IPS-18a (cell line): ENCODE measurements around the gene SLC1A3.
A peak's percentile ranks its signal among the peaks of the same experiment; 100 is the strongest.
"Not testable (repeated sequence)": the region's sequence is repeated elsewhere in the genome, so short reads cannot be mapped to it uniquely, and the experiment has no call there.

ENCODE experiments used
- H3K27ac ChIP-seq: one replicate; pipeline ENCODE4 v1.5.1; 2013; ENCODE audit warnings: low read length
- H3K27me3 ChIP-seq: one replicate; pipeline ENCODE4 v1.6.1; 2013; ENCODE audit warnings: mild to moderate bottlenecking, low read length; ENCODE audit not compliant: control insufficient read depth, insufficient read depth
- H3K36me3 ChIP-seq: one replicate; pipeline ENCODE4 v1.6.1; 2013; ENCODE audit warnings: low read depth, low read length; ENCODE audit not compliant: control insufficient read depth
- H3K4me1 ChIP-seq: one replicate; pipeline ENCODE4 v1.6.1; 2013; ENCODE audit warnings: low read depth, low read length; ENCODE audit not compliant: control insufficient read depth
- H3K4me3 ChIP-seq: one replicate; pipeline ENCODE4 v1.5.1; 2013; ENCODE audit warnings: low read length
- H3K9ac ChIP-seq: one replicate; pipeline ENCODE4 v1.6.1; 2013; ENCODE audit warnings: mild to moderate bottlenecking, low read length, moderate library complexity
- H3K9me3 ChIP-seq: one replicate; pipeline ENCODE4 v1.6.1; 2013; ENCODE audit warnings: low read depth, low read length; ENCODE audit not compliant: control insufficient read depth

SLC1A3 gene

GRCh38 chr5:36584009-36584875 lies 22.2 kb upstream of the SLC1A3 start:
- Histone ChIP-seq H3K9ac (no peak overlapping the region), H3K4me1 (no peaks in the 10 kb centered on the region), H3K27me3 (no peaks in the 10 kb centered on the region), H3K27ac (no peak overlapping the region), H3K9me3 (no peaks in the 10 kb centered on the region), H3K4me3 (no peak overlapping the region), H3K36me3 (no peaks in the 10 kb centered on the region)

GRCh38 chr5:36585701-36586100 lies 20.7 kb upstream of the SLC1A3 start:
- H3K27me3 ChIP-seq: no peaks in the 10 kb centered on the region
- no peak overlapping the region for H3K4me3 ChIP-seq
- H3K4me1 ChIP-seq: peaks cover 4% of the 10 kb centered on the region
- H3K27ac ChIP-seq: no peak overlapping the region
- H3K9ac ChIP-seq: no peak overlapping the region
- H3K9me3 ChIP-seq: no peaks in the 10 kb centered on the region
- H3K36me3 ChIP-seq: no peaks in the 10 kb centered on the region

- no peak overlapping the region for H3K27ac ChIP-seq
- no peaks in the 10 kb centered on the region for H3K9me3 ChIP-seq
- H3K4me1 ChIP-seq: peaks cover 14% of the 10 kb centered on the region
- H3K36me3 ChIP-seq: no peaks in the 10 kb centered on the region
- no peak overlapping the region for H3K4me3 ChIP-seq
- H3K9ac ChIP-seq: no peak overlapping the region
- H3K27me3 ChIP-seq: no peaks in the 10 kb centered on the region
Measured at GRCh38 chr5:36587354-36587753, 19.1 kb upstream of the SLC1A3 start.

- not testable (repeated sequence) for H3K27me3 ChIP-seq, H3K27ac ChIP-seq, H3K4me3 ChIP-seq, H3K36me3 ChIP-seq, H3K9ac ChIP-seq, H3K9me3 ChIP-seq
- H3K4me1 ChIP-seq: peaks cover 14% of the 10 kb centered on the region
Measured at GRCh38 chr5:36589735-36590134, 16.7 kb upstream of the SLC1A3 start.

DNA sequence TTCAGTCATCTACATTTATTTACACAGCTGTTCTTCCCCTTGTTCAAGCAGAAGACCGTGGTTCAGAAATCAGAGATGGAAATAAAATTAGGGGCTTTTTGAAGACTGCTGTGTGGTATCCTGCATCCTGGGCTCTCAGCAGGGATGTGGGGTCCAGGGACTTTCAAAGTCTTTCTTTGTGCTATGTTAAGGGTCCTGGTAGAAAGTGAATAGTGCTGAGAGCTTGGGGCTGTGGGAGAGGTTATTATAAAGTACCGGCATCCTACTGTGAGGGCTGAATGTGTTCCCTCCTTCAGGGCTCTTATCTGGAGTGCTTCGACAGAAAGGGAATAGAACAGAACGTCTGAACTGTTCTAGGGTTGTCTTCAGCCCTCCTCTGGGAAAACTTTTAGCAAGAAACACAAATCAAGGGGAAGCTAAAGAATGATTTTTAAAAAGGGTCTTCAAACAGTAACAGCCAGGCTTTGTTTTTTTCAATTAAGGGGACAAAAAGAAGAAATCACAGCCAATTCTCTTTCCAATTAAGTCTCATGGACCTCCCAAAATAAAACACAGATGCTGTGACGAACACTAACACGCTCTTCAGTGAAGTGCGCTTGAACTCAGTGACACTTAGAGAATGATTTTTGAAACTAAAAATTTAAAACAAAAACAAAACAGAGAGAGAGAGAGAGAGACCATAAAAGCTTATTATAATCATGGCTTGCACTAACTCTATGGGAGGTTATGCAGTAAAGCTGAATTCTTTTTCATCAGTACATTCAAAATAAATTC lies 15.7 kb upstream of the SLC1A3 start:
- no peak overlapping the region for H3K9ac ChIP-seq
- H3K27me3 ChIP-seq: no peaks in the 10 kb centered on the region
- no peaks in the 10 kb centered on the region for H3K9me3 ChIP-seq
- no peak overlapping the region for H3K27ac ChIP-seq
- H3K36me3 ChIP-seq: no peaks in the 10 kb centered on the region
- H3K4me3 ChIP-seq: peak overlapping the region; percentile 18
- H3K4me1 ChIP-seq: peaks cover 15% of the 10 kb centered on the region

DNA sequence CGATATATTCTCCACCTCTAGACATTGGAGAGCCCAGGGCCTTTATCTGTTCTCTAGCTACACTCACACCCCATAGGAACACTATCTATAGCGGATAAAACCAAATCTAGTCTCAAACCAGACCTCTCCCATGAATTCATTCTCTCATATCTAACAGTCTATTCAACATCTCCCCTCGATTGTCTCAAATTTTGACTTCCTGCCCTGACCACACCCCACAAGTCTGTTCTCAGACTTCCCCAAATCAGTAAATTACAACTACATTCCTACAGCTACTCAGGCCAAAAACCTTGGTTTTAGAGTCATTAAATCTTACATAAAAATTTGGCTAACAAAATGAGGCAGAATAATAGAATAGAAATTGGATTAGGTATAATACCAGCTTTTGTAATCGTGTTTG lies 12.5 kb upstream of the SLC1A3 start:
- Histone ChIP-seq H3K36me3 (no peaks in the 10 kb centered on the region), H3K4me3 (no peak overlapping the region), H3K9me3 (no peaks in the 10 kb centered on the region), H3K9ac (no peak overlapping the region), H3K27ac (no peak overlapping the region), H3K27me3 (no peaks in the 10 kb centered on the region), H3K4me1 (peaks cover 26% of the 10 kb centered on the region)

DNA sequence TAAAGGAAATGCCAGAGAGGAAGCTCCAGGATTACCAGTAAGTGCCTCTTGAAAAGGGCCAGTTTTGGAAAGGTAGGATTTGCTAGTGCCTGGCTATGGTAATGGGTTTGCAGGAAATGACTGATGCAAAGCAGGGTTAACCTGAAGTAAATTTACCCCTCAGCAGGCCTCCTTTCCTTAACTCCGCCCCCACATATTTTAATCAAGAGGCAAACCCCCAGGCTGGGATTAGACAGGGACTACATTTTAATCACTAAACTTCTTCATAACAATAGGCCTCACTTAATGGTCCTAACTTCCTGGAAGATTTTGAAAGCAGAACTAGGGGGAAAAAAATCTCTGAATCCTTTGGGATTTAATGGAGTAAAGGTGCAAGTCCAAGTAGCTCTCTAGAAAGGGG lies 10.2 kb upstream of the SLC1A3 start:
- Histone ChIP-seq H3K27ac (peak overlapping the region; percentile 51), H3K36me3 (no peaks in the 10 kb centered on the region), H3K4me3 (peak overlapping the region; percentile 18), H3K27me3 (no peaks in the 10 kb centered on the region), H3K9ac (no peak overlapping the region), H3K9me3 (no peaks in the 10 kb centered on the region), H3K4me1 (peaks cover 21% of the 10 kb centered on the region)

- Histone ChIP-seq H3K36me3 (no peaks in the 10 kb centered on the region), H3K9ac (no peak overlapping the region), H3K4me3 (peak overlapping the region; percentile 18), H3K4me1 (peaks cover 16% of the 10 kb centered on the region), H3K9me3 (no peaks in the 10 kb centered on the region), H3K27ac (peak overlapping the region; percentile 51), H3K27me3 (no peaks in the 10 kb centered on the region)
Measured at GRCh38 chr5:36596756-36597155, 9.7 kb upstream of the SLC1A3 start.

DNA sequence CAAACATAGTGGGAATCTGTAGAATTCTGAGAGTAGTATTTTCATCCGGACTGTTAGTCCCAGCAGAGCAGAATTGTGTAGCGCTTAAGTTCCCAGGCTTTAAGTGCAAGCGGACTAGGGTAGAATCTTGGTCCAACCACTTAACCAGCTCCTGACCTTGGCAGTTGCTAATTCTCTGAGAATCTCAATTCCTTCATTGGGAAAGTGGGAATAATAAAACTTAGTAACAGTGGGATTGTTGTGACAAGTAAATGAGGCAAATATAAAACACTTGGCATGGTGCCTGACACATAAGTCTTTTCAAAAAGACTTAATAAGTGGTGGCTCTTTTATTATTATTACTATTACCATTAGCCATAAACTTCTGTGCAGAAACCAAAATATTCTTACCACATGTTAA lies 8.4 kb upstream of the SLC1A3 start:
- no peak overlapping the region for H3K9ac ChIP-seq

GRCh38 chr5:36599986-36600779 lies 6.2 kb upstream of the SLC1A3 start:
- H3K9me3 ChIP-seq: no peaks in the 10 kb centered on the region
- H3K9ac ChIP-seq: no peak overlapping the region
- H3K4me1 ChIP-seq: peaks cover 16% of the 10 kb centered on the region
- no peaks in the 10 kb centered on the region for H3K27me3 ChIP-seq
- H3K27ac ChIP-seq: no peak overlapping the region
- H3K4me3 ChIP-seq: no peak overlapping the region
- H3K36me3 ChIP-seq: no peaks in the 10 kb centered on the region

More for the DNA sequence above, 8.4 kb upstream of the SLC1A3 start:
- Histone ChIP-seq H3K9me3 (no peaks in the 10 kb centered on the region), H3K4me1 (peaks cover 16% of the 10 kb centered on the region), H3K27me3 (no peaks in the 10 kb centered on the region), H3K4me3 (no peak overlapping the region), H3K27ac (no peak overlapping the region), H3K36me3 (no peaks in the 10 kb centered on the region)

- no peak overlapping the region for H3K4me3 ChIP-seq
- H3K9me3 ChIP-seq: no peaks in the 10 kb centered on the region
- H3K9ac ChIP-seq: no peak overlapping the region
- no peaks in the 10 kb centered on the region for H3K36me3 ChIP-seq
- H3K27me3 ChIP-seq: no peaks in the 10 kb centered on the region
- H3K4me1 ChIP-seq: peaks cover 17% of the 10 kb centered on the region
- no peak overlapping the region for H3K27ac ChIP-seq
Measured at GRCh38 chr5:36600917-36601527, 5.4 kb upstream of the SLC1A3 start.
